ENCODE results near the gene STAT1. TPM values are rescaled to one million over a fixed set of nuclear protein-coding genes. Genes with fewer than 3 reads are reported as not detected.

STAT1 gene
- total RNA-seq, 1 experiment from 2014 or later = 32.5 TPM

GRCh38 chr2:190972846-190973245 lies 41.1 kb downstream of the STAT1 start:
- no peak overlapping the region for H3K27ac ChIP-seq
- no peak for TF ChIP-seq EZH2 (IDR thresholded peaks at IDR 0.05; ENCODE audit: low read depth)
- TF ChIP-seq CTCF (conservative IDR thresholded peaks at IDR 0.05) = no peak
- POLR2A ChIA-PET (ENCODE audit: unreplicated experiment) = interaction anchor here (0.6 kb wide), 1 partner anchor 90 kb away, joined by 15 read pairs; no protein-coding TSS in a partner anchor
- CTCF ChIA-PET = no interaction called here
- H2AFZ ChIP-seq = no peak overlapping the region
- no peaks in the 10 kb centered on the region for H4K20me1 ChIP-seq (ENCODE audit: insufficient read depth)
- no peaks in the 10 kb centered on the region for H3K9me3 ChIP-seq (ENCODE audit: insufficient read depth, low read depth)
- intact Hi-C loops (cut with micrococcal nuclease; ENCODE audit: unreplicated experiment) = no loop called here
- no peak for DNase-seq
- H3K4me3 ChIP-seq = no peak overlapping the region
- H3K27me3 ChIP-seq (ENCODE audit: insufficient read depth, low read depth) = no peaks in the 10 kb centered on the region
- no peak overlapping the region for H3K4me2 ChIP-seq
- H3K79me2 ChIP-seq (ENCODE audit: low read depth) = no peaks in the 10 kb centered on the region
- no peaks in the 10 kb centered on the region for H3F3A ChIP-seq (ENCODE audit: insufficient read depth, low read depth)
- BruUV-seq (replicated peaks) = no TSS peak
- peaks cover 1% of the 10 kb centered on the region; the same call in 1 of the 2 replicates for H3K4me1 ChIP-seq (replicated peaks; ENCODE audit: insufficient read depth)
- H3K36me3 ChIP-seq (ENCODE audit: low read depth) = peaks cover 18% of the 10 kb centered on the region
- H3K9me2 ChIP-seq (ENCODE audit: insufficient read depth) = no peaks in the 10 kb centered on the region

DNA sequence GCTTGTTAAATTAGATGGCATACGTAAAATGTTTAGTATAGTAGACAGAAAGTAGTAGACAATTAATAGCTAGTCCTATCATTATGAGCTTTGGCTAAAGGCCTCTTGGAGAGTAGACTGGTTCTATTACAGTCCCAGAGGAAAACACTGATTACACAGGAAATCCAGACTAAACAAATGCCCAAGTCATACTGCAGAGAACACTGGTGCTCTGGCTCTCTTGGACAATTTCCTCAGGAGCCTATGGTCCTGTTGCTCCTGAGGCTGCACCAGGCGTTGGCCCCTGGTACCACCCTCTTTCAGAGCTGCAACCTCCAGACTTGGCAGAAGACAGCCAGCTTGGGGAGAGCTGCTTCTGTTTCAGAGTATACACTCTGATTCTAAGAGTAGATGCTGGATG lies 41.8 kb downstream of the STAT1 start:
- Histone ChIP-seq H3K27ac (no peak overlapping the region), H3F3A (ENCODE audit: insufficient read depth, low read depth) (no peaks in the 10 kb centered on the region), H3K9me2 (ENCODE audit: insufficient read depth) (no peaks in the 10 kb centered on the region), H3K36me3 (ENCODE audit: low read depth) (peaks cover 15% of the 10 kb centered on the region), H3K9me3 (ENCODE audit: insufficient read depth, low read depth) (no peaks in the 10 kb centered on the region), H2AFZ (no peak overlapping the region), H3K4me2 (no peak overlapping the region), H3K4me1 (replicated peaks; ENCODE audit: insufficient read depth) (no peaks in the 10 kb centered on the region), H4K20me1 (ENCODE audit: insufficient read depth) (no peaks in the 10 kb centered on the region), H3K27me3 (ENCODE audit: insufficient read depth, low read depth) (no peaks in the 10 kb centered on the region), H3K4me3 (no peak overlapping the region), H3K79me2 (ENCODE audit: low read depth) (no peaks in the 10 kb centered on the region)
- ChIA-PET POLR2A (ENCODE audit: unreplicated experiment) (no interaction called here), CTCF (no interaction called here)
- no peak for TF ChIP-seq CTCF (conservative IDR thresholded peaks at IDR 0.05)
- TF ChIP-seq EZH2 (IDR thresholded peaks at IDR 0.05; ENCODE audit: low read depth) = no peak
- DNase-seq = no peak
- BruUV-seq (replicated peaks) = no TSS peak
- intact Hi-C loops (cut with micrococcal nuclease; ENCODE audit: unreplicated experiment) = no loop called here

GRCh38 chr2:190970873-190971506 lies 43.0 kb downstream of the STAT1 start:
- intact Hi-C loops (cut with micrococcal nuclease; ENCODE audit: unreplicated experiment) = no loop called here
- peaks cover 13% of the 10 kb centered on the region for H3K36me3 ChIP-seq (ENCODE audit: low read depth)
- no peaks in the 10 kb centered on the region for H3K27me3 ChIP-seq (ENCODE audit: insufficient read depth, low read depth)
- no peaks in the 10 kb centered on the region for H3K9me2 ChIP-seq (ENCODE audit: insufficient read depth)
- no peaks in the 10 kb centered on the region for H4K20me1 ChIP-seq (ENCODE audit: insufficient read depth)
- CTCF ChIA-PET = no interaction called here
- no peaks in the 10 kb centered on the region for H3K79me2 ChIP-seq (ENCODE audit: low read depth)
- H3K4me2 ChIP-seq = no peak overlapping the region
- H3K4me1 ChIP-seq (replicated peaks; ENCODE audit: insufficient read depth) = no peaks in the 10 kb centered on the region
- H3K9me3 ChIP-seq (ENCODE audit: insufficient read depth, low read depth) = no peaks in the 10 kb centered on the region
- no peak overlapping the region for H3K27ac ChIP-seq
- H2AFZ ChIP-seq = no peak overlapping the region
- no peak for DNase-seq
- TF ChIP-seq CTCF (conservative IDR thresholded peaks at IDR 0.05) (no peak), EZH2 (IDR thresholded peaks at IDR 0.05; ENCODE audit: low read depth) (no peak)
- no peaks in the 10 kb centered on the region for H3F3A ChIP-seq (ENCODE audit: insufficient read depth, low read depth)
- POLR2A ChIA-PET (ENCODE audit: unreplicated experiment) = no interaction called here
- BruUV-seq (replicated peaks) = no TSS peak
- no peak overlapping the region for H3K4me3 ChIP-seq
